HEK293 (cell line): Measurements from ENCODE around the gene ZNF41.

ENCODE experiments used
- HOXC10 ChIP-seq: sonication (generic); formaldehyde crosslinking; IDR thresholded peaks from 2 replicates; pipeline ENCODE4 v1.8.1; 2023; ENCODE audit warnings: mild to moderate bottlenecking, missing genetic modification reagents
- ZNF121 ChIP-seq: fragments of 450-650 bp; formaldehyde crosslinking; IDR thresholded peaks from 2 replicates; pipeline ENCODE4 v1.5.1; 2016; ENCODE audit warnings: missing biosample characterization, missing genetic modification characterization
- ZNF140 ChIP-seq: fragments of 450-650 bp; formaldehyde crosslinking; IDR thresholded peaks from 2 replicates; pipeline ENCODE4 v1.5.1; 2016; ENCODE audit warnings: missing biosample characterization, missing genetic modification characterization
- ZNF394 ChIP-seq: fragments of 450-650 bp; formaldehyde crosslinking; IDR thresholded peaks from 2 replicates; pipeline ENCODE4 v1.5.1; 2016; ENCODE audit warnings: missing biosample characterization, missing genetic modification characterization, mild to moderate bottlenecking, moderate library complexity, borderline replicate concordance
- ZNF530 ChIP-seq: fragments of 450-650 bp; formaldehyde crosslinking; IDR thresholded peaks from 2 replicates; pipeline ENCODE4 v1.5.1; 2016; ENCODE audit warnings: low read depth, missing biosample characterization, missing genetic modification characterization
- ZNF660 ChIP-seq: fragments of 450-650 bp; IDR thresholded peaks from 2 replicates; pipeline ENCODE4 v1.5.1; 2018; ENCODE audit warnings: missing biosample characterization, mild to moderate bottlenecking, missing genetic modification characterization
- TF ChIP-seq, protein P1 (sequence below): fragments of 450-650 bp; formaldehyde crosslinking; IDR thresholded peaks from 2 replicates; pipeline ENCODE4 v1.5.1; 2016; ENCODE audit warnings: missing biosample characterization, missing genetic modification characterization
- TF ChIP-seq, protein P2 (sequence below): fragments of 450-650 bp; formaldehyde crosslinking; IDR thresholded peaks from 2 replicates; pipeline ENCODE4 v1.5.1; 2016; ENCODE audit warnings: missing biosample characterization, missing genetic modification characterization, low read depth
- TF ChIP-seq, protein P3 (sequence below): fragments of 450-650 bp; formaldehyde crosslinking; IDR thresholded peaks from 2 replicates; pipeline ENCODE4 v1.5.1; 2016; ENCODE audit warnings: missing biosample characterization, missing genetic modification characterization

DNA sequence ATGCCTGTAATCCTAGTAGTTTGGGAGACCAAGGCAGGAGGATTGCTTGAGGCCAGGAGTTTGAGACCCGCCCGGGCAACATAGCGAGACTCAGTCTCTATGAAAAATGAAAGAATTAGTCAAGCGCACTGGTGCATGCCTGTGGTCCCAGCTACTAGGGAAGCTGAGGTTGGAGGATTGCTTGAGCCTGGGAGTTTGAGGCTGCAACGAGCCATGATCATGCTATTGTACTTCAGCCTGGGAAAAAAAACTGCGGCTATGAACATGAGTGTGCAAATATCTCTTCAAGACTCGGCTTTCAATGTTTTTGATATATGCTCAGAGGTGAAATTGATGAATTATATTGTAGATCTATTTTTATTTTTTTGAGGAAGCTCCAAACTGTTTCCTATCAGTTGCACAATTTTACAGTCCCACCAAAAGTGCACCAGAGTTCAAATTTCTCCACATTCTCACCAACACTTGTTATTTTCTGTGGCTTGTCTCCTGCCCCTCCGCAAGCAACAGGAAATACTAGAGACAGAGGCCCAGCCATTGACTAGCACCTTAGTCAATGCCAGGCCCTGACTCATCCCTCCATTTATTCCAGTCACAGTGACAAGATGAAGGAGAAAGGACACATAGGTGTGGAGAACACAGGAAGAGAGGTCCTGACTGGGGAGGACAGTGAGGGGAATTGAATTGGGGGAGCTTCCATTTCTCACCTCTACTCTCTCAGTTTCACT lies 33.1 kb upstream of the ZNF41 start:
- TF ChIP-seq ZNF660 (tag by site-specific recombination) (no peak), ZNF121 (no peak), ZNF530 (tag by site-specific recombination) (no peak), ZNF394 (no peak), HOXC10 (CRISPR knock-in tag) (no peak), ZNF140 (tag by site-specific recombination) (no peak)
- TF ChIP-seq, protein P1, sequence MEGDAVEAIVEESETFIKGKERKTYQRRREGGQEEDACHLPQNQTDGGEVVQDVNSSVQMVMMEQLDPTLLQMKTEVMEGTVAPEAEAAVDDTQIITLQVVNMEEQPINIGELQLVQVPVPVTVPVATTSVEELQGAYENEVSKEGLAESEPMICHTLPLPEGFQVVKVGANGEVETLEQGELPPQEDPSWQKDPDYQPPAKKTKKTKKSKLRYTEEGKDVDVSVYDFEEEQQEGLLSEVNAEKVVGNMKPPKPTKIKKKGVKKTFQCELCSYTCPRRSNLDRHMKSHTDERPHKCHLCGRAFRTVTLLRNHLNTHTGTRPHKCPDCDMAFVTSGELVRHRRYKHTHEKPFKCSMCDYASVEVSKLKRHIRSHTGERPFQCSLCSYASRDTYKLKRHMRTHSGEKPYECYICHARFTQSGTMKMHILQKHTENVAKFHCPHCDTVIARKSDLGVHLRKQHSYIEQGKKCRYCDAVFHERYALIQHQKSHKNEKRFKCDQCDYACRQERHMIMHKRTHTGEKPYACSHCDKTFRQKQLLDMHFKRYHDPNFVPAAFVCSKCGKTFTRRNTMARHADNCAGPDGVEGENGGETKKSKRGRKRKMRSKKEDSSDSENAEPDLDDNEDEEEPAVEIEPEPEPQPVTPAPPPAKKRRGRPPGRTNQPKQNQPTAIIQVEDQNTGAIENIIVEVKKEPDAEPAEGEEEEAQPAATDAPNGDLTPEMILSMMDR (tag by site-specific recombination) = no peak
- TF ChIP-seq, protein P2, sequence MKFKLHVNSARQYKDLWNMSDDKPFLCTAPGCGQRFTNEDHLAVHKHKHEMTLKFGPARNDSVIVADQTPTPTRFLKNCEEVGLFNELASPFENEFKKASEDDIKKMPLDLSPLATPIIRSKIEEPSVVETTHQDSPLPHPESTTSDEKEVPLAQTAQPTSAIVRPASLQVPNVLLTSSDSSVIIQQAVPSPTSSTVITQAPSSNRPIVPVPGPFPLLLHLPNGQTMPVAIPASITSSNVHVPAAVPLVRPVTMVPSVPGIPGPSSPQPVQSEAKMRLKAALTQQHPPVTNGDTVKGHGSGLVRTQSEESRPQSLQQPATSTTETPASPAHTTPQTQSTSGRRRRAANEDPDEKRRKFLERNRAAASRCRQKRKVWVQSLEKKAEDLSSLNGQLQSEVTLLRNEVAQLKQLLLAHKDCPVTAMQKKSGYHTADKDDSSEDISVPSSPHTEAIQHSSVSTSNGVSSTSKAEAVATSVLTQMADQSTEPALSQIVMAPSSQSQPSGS (tag by site-specific recombination) = no peak
- TF ChIP-seq, protein P3, sequence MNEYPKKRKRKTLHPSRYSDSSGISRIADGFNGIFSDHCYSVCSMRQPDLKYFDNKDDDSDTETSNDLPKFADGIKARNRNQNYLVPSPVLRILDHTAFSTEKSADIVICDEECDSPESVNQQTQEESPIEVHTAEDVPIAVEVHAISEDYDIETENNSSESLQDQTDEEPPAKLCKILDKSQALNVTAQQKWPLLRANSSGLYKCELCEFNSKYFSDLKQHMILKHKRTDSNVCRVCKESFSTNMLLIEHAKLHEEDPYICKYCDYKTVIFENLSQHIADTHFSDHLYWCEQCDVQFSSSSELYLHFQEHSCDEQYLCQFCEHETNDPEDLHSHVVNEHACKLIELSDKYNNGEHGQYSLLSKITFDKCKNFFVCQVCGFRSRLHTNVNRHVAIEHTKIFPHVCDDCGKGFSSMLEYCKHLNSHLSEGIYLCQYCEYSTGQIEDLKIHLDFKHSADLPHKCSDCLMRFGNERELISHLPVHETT (tag by site-specific recombination) = no peak
